Body of pancreas (tissue), 4 donors: ENCODE data around the gene AGAP1. TPM values are rescaled to one million over a fixed set of nuclear protein-coding genes. Genes with fewer than 3 reads are reported as not detected.

Experiments
- ATAC-seq: fragments of 150-250 bp; one replicate; pipeline ENCODE4 v1.9.1; 2016
- DNase-seq, 4 donors: peaks; one replicate each; pipeline ENCODE4 v3.0.0-alpha.2; 2019
- H3K27ac ChIP-seq, 4 donors: fragments of 200-600 bp; sonication (generic); 1 replicate in 3 of 4; 2 replicates in 1 of 4; pipeline versions ENCODE4 v1.5.1 to v1.6.1; 2016 to 2019; ENCODE audit warnings: mild to moderate bottlenecking in 1 of 4, mixed read lengths in 1 of 4, moderate library complexity in 1 of 4
- H3K27me3 ChIP-seq, 2 donors: fragments of 200-600 bp; sonication (generic); one replicate each; pipeline ENCODE4 v1.6.0; 2016; ENCODE audit warnings: mild to moderate bottlenecking in 1 of 2
- H3K36me3 ChIP-seq, 2 donors: fragments of 200-600 bp; sonication (generic); replicated peaks in 1 of 2; 2 replicates each; pipeline ENCODE4 v1.5.1; 2016; ENCODE audit warnings: low read depth in 2 of 2; ENCODE audit not compliant: insufficient read depth in 1 of 2
- H3K4me1 ChIP-seq: fragments of 200-600 bp; sonication (generic); one replicate; pipeline ENCODE4 v1.6.0; 2016
- H3K4me3 ChIP-seq, 2 donors: fragments of 200-600 bp; sonication (generic); 1 replicate in 1 of 2; 2 replicates in 1 of 2; pipeline ENCODE4 v1.5.1; 2016 to 2019
- H3K9me3 ChIP-seq, 3 donors: fragments of 200-600 bp; sonication (generic); 1 replicate in 2 of 3; 2 replicates in 1 of 3; pipeline ENCODE4 v1.5.1; 2016
- CTCF ChIP-seq, 7 experiments: fragments of 450-650 bp in 4 of 7; fragments of 200-600 bp in 3 of 7; sonication (generic) in 3 of 7; IDR thresholded peaks; one replicate each; pipeline ENCODE4 v1.5.1; 2016 to 2019; ENCODE audit warnings: antibody characterized with exemption in 7 of 7
- POLR2A ChIP-seq, 3 donors: fragments of 450-650 bp; IDR thresholded peaks; one replicate each; pipeline ENCODE4 v1.6.1; 2016; ENCODE audit warnings: antibody characterized with exemption in 3 of 3, mild to moderate bottlenecking in 2 of 3
- WGBS, 2 donors: methylation state at CpG; one replicate each; pipeline ENCODE4 v1.1.5; 2017; 5-methylcytosine and 5-hydroxymethylcytosine counted together
- intact Hi-C: fragments of 100-400 bp; cut with DNase I; formaldehyde crosslinking; loops from one replicate; pipeline ENCODE4 v1.15.1; 2023
- total RNA-seq, 2 donors: library from RNA; depleted of rRNA; stranded (reverse); fragments of >200 nt; gene quantifications; one replicate each; pipeline ENCODE4 v1.1.0, GENCODE V29; 2016

AGAP1 gene
- total RNA-seq, 2 donors from 2014 or later: 21.3 to 32.6 TPM

- no peak for TF ChIP-seq CTCF (IDR thresholded peaks at IDR 0.05)
- TF ChIP-seq POLR2A (IDR thresholded peaks at IDR 0.05): no peak
- Histone ChIP-seq H3K36me3 (no peaks in the 10 kb centered on the region), H3K4me1 (peaks cover 43% of the 10 kb centered on the region), H3K27ac (peak overlapping the region; percentile 18 to 83 (median 74)), H3K9me3 (no peaks in the 10 kb centered on the region), H3K27me3 (no peaks in the 10 kb centered on the region), H3K4me3 (no peak overlapping the region)
- DNase-seq (peak; percentile 45 to 79 (median 68)), ATAC-seq (peak; percentile 95)
- intact Hi-C loops: no loop called here
- 18 to 20% methylated on average over 3 to 7 of the region's 7 CpGs for WGBS, 2 donors
Measured at GRCh38 chr2:235511187-235511661, 17.4 kb downstream of the AGAP1 start.

DNA sequence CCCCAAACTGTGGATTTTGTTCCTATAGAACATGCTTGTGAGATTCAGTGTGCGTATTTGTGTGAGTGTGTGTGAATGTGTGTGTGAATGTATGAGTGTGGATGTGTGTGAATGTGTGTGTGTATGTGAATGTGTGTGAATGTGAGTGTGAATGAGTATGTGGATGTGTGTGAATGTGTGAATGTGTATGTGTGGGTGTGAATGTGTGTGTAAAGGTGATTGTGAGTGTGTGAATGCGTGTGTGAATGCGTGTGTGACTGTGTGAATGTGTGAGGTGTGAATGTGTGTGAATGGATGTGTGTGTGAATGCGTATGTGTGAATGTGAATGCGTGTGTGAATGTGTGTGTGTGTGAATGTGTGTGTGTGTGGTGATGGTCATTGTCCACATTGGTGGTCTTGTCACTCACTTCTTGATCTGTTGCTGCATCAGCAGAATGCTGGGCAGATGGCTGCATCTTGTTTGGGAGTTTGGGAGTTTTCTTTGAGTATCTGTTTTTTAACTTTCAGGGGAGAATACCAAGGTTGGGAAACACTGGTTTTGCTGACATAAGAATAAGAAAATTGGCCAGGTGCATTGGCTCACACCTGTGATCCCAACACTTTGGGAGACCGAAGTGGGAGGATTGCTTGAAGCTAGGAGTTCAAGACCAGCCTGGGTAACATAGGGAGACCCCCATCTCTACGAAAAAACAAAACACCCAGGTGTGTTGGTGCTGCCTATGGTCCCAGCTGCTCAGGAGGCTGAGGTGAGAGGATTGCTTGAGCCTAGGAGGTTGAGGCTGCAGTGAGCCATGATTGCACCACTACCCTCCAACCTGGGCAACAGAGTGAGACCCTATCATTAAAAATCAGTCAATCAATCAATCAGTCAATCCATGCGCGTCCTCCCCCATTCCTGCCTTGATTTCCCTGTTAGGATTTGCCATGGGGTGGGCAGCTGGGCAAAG lies 18.2 kb downstream of the AGAP1 start:
- H3K4me3 ChIP-seq: no peak overlapping the region
- H3K36me3 ChIP-seq: no peaks in the 10 kb centered on the region
- H3K4me1 ChIP-seq: peaks cover 37% of the 10 kb centered on the region
- intact Hi-C loops: no loop called here
- H3K27ac ChIP-seq: peak overlapping the region; percentile 36 to 83 (median 74)
- no peaks in the 10 kb centered on the region for H3K9me3 ChIP-seq
- ATAC-seq: no peak
- TF ChIP-seq POLR2A (IDR thresholded peaks at IDR 0.05) (no peak), CTCF (IDR thresholded peaks at IDR 0.05) (no peak)
- 70 to 84% methylated on average over 9 of the region's 9 CpGs for WGBS, 2 donors
- H3K27me3 ChIP-seq: no peaks in the 10 kb centered on the region
- DNase-seq: no peak

DNA sequence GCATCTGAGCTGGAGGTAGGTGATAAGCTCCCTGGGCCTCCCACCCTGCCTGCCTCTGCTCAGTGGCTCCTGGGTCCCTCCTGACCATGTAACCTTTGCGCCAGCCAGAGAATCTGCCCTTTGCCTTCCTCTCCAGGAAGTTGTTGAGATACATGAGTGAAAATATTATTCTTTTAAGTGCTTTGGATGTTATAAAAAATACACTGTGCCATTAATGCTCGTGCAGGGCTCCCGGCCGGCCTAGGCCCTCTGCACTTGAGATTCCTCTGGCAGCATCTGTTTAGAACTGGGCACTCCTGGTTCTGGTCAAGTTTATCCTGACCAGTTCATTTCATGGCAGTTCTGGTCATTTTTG lies 18.8 kb downstream of the AGAP1 start:
- no peaks in the 10 kb centered on the region for H3K9me3 ChIP-seq
- TF ChIP-seq POLR2A (IDR thresholded peaks at IDR 0.05) (no peak), CTCF (IDR thresholded peaks at IDR 0.05) (no peak)
- H3K4me3 ChIP-seq: no peak overlapping the region
- intact Hi-C loops: no loop called here
- H3K4me1 ChIP-seq: peaks cover 37% of the 10 kb centered on the region
- DNase-seq (no peak), ATAC-seq (no peak)
- WGBS, 2 donors: 94 to 98% methylated on average over 4 of the region's 4 CpGs
- no peaks in the 10 kb centered on the region for H3K27me3 ChIP-seq
- no peaks in the 10 kb centered on the region for H3K36me3 ChIP-seq
- peak overlapping the region in 2 of 4 donors; percentile 70 to 78 for H3K27ac ChIP-seq

- no peak for DNase-seq
- Histone ChIP-seq H3K9me3 (no peaks in the 10 kb centered on the region), H3K4me1 (peaks cover 48% of the 10 kb centered on the region), H3K36me3 (no peaks in the 10 kb centered on the region), H3K27me3 (no peaks in the 10 kb centered on the region), H3K4me3 (no peak overlapping the region), H3K27ac (no peak overlapping the region)
- no peak for TF ChIP-seq CTCF (IDR thresholded peaks at IDR 0.05)
- no peak for TF ChIP-seq POLR2A (IDR thresholded peaks at IDR 0.05)
- no peak for ATAC-seq
- 86 to 92% methylated on average over 14 of the region's 14 CpGs for WGBS, 2 donors
- intact Hi-C loops: no loop called here
Measured at GRCh38 chr2:235513984-235514626, 20.3 kb downstream of the AGAP1 start.
